IMR-90 (cell line): ENCODE measurements around the gene CENPU. TPM values are rescaled to one million over a fixed set of nuclear protein-coding genes. Genes with fewer than 3 reads are reported as not detected.

Experiments
- ATAC-seq: fragments of 200-7000 bp; cut with Tn5 transposase; 2 replicates; pipeline ENCODE4 v1.9.1; 2020; ENCODE audit warnings: low read depth, mild to moderate bottlenecking, moderate library complexity
- BruUV-seq: library from RNA; stranded (reverse); fragments of 400-500 nt; replicated peaks from 2 replicates; lab custom pipeline; 2021; lab: Mats Ljungman, UMichigan
- CTCF ChIA-PET: fragments of 300-600 bp; formaldehyde crosslinking; extraction: SDS; loops from one replicate; lab custom pipeline; 2021; ENCODE audit warnings: antibody characterized with exemption; lab: Yijun Ruan, JAX
- POLR2A ChIA-PET: fragments of 300-600 bp; sonication (Branson Sonifier 250); formaldehyde crosslinking; loops from one replicate; lab custom pipeline; 2022; ENCODE audit warnings: antibody characterized with exemption; ENCODE audit not compliant: unreplicated experiment; lab: Charles Lee
- DNase-seq: peaks from one replicate; pipeline ENCODE4 v3.0.0; 2013
- H2AFZ ChIP-seq: replicated peaks from 2 replicates; pipeline ENCODE3; 2013; ENCODE audit warnings: low read length, mild to moderate bottlenecking; ENCODE audit not compliant: poor library complexity
- H2AK5ac ChIP-seq: 2 replicates; pipeline ENCODE4 v1.6.1; 2013; ENCODE audit warnings: low read depth, low read length, inconsistent platforms
- H2AK9ac ChIP-seq: replicated peaks from 2 replicates; pipeline ENCODE3; 2013; ENCODE audit warnings: mild to moderate bottlenecking, low read depth, low read length, moderate library complexity; ENCODE audit not compliant: poor library complexity
- H2BK120ac ChIP-seq: 2 replicates; pipeline ENCODE4 v1.6.1; 2013; ENCODE audit warnings: low read depth, low read length, inconsistent platforms
- H2BK15ac ChIP-seq: 3 replicates; pipeline ENCODE4 v1.6.1; 2013; ENCODE audit warnings: low read depth, low read length, inconsistent platforms
- H2BK20ac ChIP-seq: 2 replicates; pipeline ENCODE4 v1.6.1; 2013; ENCODE audit warnings: low read depth, mild to moderate bottlenecking, inconsistent platforms, low read length, moderate library complexity
- H2BK5ac ChIP-seq: 2 replicates; pipeline ENCODE4 v1.6.1; 2013; ENCODE audit warnings: mild to moderate bottlenecking, low read depth, low read length, inconsistent platforms; ENCODE audit not compliant: poor library complexity, severe bottlenecking
- H3K14ac ChIP-seq: replicated peaks from 2 replicates; pipeline ENCODE4 v1.6.1; 2013; ENCODE audit warnings: low read depth, low read length, inconsistent platforms
- H3K18ac ChIP-seq: 2 replicates; pipeline ENCODE4 v1.6.1; 2013; ENCODE audit warnings: low read depth, low read length, control low read depth
- H3K23ac ChIP-seq: 2 replicates; pipeline ENCODE4 v1.6.1; 2013; ENCODE audit warnings: low read depth, low read length, inconsistent platforms
- H3K27ac ChIP-seq: 2 replicates; pipeline ENCODE4 v1.5.1; 2013; ENCODE audit warnings: mild to moderate bottlenecking, control low read depth, low read length; ENCODE audit not compliant: insufficient read depth
- H3K27me3 ChIP-seq: 2 replicates; pipeline ENCODE4 v1.6.1; 2013; ENCODE audit warnings: low read length; ENCODE audit not compliant: control insufficient read depth, insufficient read depth
- H3K36me3 ChIP-seq: 2 replicates; pipeline ENCODE4 v1.6.1; 2013; ENCODE audit warnings: low read length, mixed read lengths; ENCODE audit not compliant: control insufficient read depth, insufficient read depth
- H3K4ac ChIP-seq: 2 replicates; pipeline ENCODE4 v1.6.1; 2013; ENCODE audit warnings: low read depth, low read length, inconsistent platforms
- H3K4me1 ChIP-seq: 2 replicates; pipeline ENCODE4 v1.6.1; 2013; ENCODE audit warnings: low read length, mixed read lengths; ENCODE audit not compliant: control insufficient read depth, insufficient read depth
- H3K4me2 ChIP-seq: 2 replicates; pipeline ENCODE4 v1.6.1; 2013; ENCODE audit warnings: low read depth, mild to moderate bottlenecking, control low read depth, low read length, moderate library complexity
- H3K4me3 ChIP-seq: 2 replicates; pipeline ENCODE4 v1.5.1; 2013; ENCODE audit warnings: low read depth, mild to moderate bottlenecking, control low read depth, low read length, moderate library complexity; ENCODE audit not compliant: insufficient read depth
- H3K56ac ChIP-seq: 2 replicates; pipeline ENCODE4 v1.6.1; 2013; ENCODE audit warnings: low read length, inconsistent platforms; ENCODE audit not compliant: insufficient read depth; ENCODE audit errors: extremely low read depth
- H3K79me1 ChIP-seq, 2 experiments: 2 replicates each; pipeline ENCODE4 v1.6.1; 2013; ENCODE audit warnings: low read length in 2 of 2, inconsistent platforms in 1 of 2, low read depth in 1 of 2
- H3K9ac ChIP-seq: 2 replicates; pipeline ENCODE4 v1.6.1; 2013; ENCODE audit warnings: low read depth, low read length, control low read depth
- H3K9me1 ChIP-seq: 2 replicates; pipeline ENCODE4 v1.6.1; 2013; ENCODE audit warnings: low read length, inconsistent platforms; ENCODE audit not compliant: insufficient read depth
- H3K9me3 ChIP-seq: 2 replicates; pipeline ENCODE4 v1.6.1; 2013; ENCODE audit warnings: low read length; ENCODE audit not compliant: control insufficient read depth, insufficient read depth
- H4K20me1 ChIP-seq: 2 replicates; pipeline ENCODE4 v1.6.1; 2013; ENCODE audit warnings: low read length, inconsistent platforms; ENCODE audit not compliant: insufficient read depth
- H4K5ac ChIP-seq: 2 replicates; pipeline ENCODE4 v1.6.1; 2013; ENCODE audit warnings: mild to moderate bottlenecking, low read depth, low read length, control low read depth
- H4K8ac ChIP-seq, 2 experiments: 2 replicates each; pipeline ENCODE4 v1.6.1; 2013; ENCODE audit warnings: low read depth in 2 of 2, low read length in 2 of 2, control low read depth in 1 of 2, inconsistent platforms in 1 of 2
- H4K91ac ChIP-seq: 2 replicates; pipeline ENCODE4 v1.6.1; 2013; ENCODE audit warnings: low read depth, low read length, inconsistent platforms; ENCODE audit not compliant: insufficient read depth
- BHLHE40 ChIP-seq: fragments of 150-350 bp; IDR thresholded peaks from 2 replicates; pipeline ENCODE4 v1.6.1; 2016; ENCODE audit warnings: mild to moderate bottlenecking, low read depth, low read length
- CEBPB ChIP-seq: IDR thresholded peaks from 2 replicates; pipeline ENCODE4 v1.6.1; 2012; ENCODE audit warnings: low read depth, low read length, improper control_type of control experiment
- CHD1 ChIP-seq: IDR thresholded peaks from 2 replicates; pipeline ENCODE4 v1.6.1; 2012; ENCODE audit warnings: low read depth, low read length, improper control_type of control experiment
- FOS ChIP-seq: fragments of 150-350 bp; IDR thresholded peaks from 2 replicates; pipeline ENCODE4 v1.6.1; 2016; ENCODE audit warnings: low read depth, low read length
- MAFK ChIP-seq: IDR thresholded peaks from 2 replicates; pipeline ENCODE4 v1.6.1; 2012; ENCODE audit warnings: low read depth, low read length, improper control_type of control experiment
- MAZ ChIP-seq: IDR thresholded peaks from 2 replicates; pipeline ENCODE4 v1.6.1; 2012; ENCODE audit warnings: low read depth, mild to moderate bottlenecking, low read length, improper control_type of control experiment, moderate library complexity, borderline replicate concordance
- MXI1 ChIP-seq: IDR thresholded peaks from 2 replicates; pipeline ENCODE4 v1.6.1; 2012; ENCODE audit warnings: low read depth, mild to moderate bottlenecking, low read length, moderate library complexity, borderline replicate concordance
- NFE2L2 ChIP-seq: fragments of 150-350 bp; IDR thresholded peaks from 2 replicates; pipeline ENCODE4 v1.6.1; 2016; ENCODE audit warnings: low read depth, mild to moderate bottlenecking, low read length
- POLR2A ChIP-seq: IDR thresholded peaks from 2 replicates; pipeline ENCODE4 v1.6.1; 2012; ENCODE audit warnings: mild to moderate bottlenecking, low read depth, low read length
- RAD21 ChIP-seq: IDR thresholded peaks from 2 replicates; pipeline ENCODE4 v1.6.1; 2012; ENCODE audit warnings: low read length, improper control_type of control experiment
- RCOR1 ChIP-seq: IDR thresholded peaks from 2 replicates; pipeline ENCODE4 v1.6.1; 2012; ENCODE audit warnings: mild to moderate bottlenecking, low read length, improper control_type of control experiment; ENCODE audit not compliant: insufficient replicate concordance
- RFX5 ChIP-seq: IDR thresholded peaks from 2 replicates; pipeline ENCODE4 v1.8.0; 2012; ENCODE audit warnings: low read depth, mild to moderate bottlenecking, low read length, moderate library complexity
- SMC3 ChIP-seq: fragments of 150-350 bp; IDR thresholded peaks from 2 replicates; pipeline ENCODE4 v1.6.1; 2016; ENCODE audit warnings: low read depth, mild to moderate bottlenecking, antibody characterized with exemption, low read length, moderate library complexity
- WGBS, 2 experiments: methylation state at CpG; one replicate each; pipeline versions ENCODE4 v1.1.5 to v1.1.7; 2013; ENCODE audit warnings: missing lambda C conversion rate in 2 of 2; ENCODE audit not compliant: insufficient read length in 1 of 2; ENCODE audit errors: extremely low coverage in 2 of 2; 5-methylcytosine and 5-hydroxymethylcytosine counted together
- dilution Hi-C: fragments of 300-500 bp; cut with HindIII; formaldehyde crosslinking; loops from one replicate; pipeline ENCODE4 v1.14.3; 2018; ENCODE audit warnings: low sequenced_read_pairs; ENCODE audit not compliant: unreplicated experiment
- in situ Hi-C: fragments of 300-500 bp; cut with MboI; formaldehyde crosslinking; loops from 3 replicates; pipeline ENCODE4 v1.14.3; 2019; ENCODE audit warnings: low sequenced_read_pairs, inconsistent platforms, mixed read lengths
- intact Hi-C: fragments of 100-400 bp; cut with micrococcal nuclease; formaldehyde crosslinking; loops from 2 replicates; pipeline ENCODE4 v1.10.0; 2022
- polyA plus RNA-seq, 3 experiments: library from polyadenylated mRNA; depleted of rRNA; stranded (reverse); fragments of >200 nt; gene quantifications; 2 replicates each; pipeline ENCODE4 v1.2.3, GENCODE V29; 2012; ENCODE audit warnings: low replicate concordance in 1 of 3
- total RNA-seq: library from RNA; depleted of rRNA; stranded (reverse); fragments of >200 nt; gene quantifications from 2 replicates; pipeline ENCODE4 v1.2.3, GENCODE V29; 2012
- TF ChIP-seq, protein P1 (sequence below): conservative IDR thresholded peaks from 2 replicates; pipeline ENCODE4 v1.5.1; 2012; ENCODE audit warnings: mild to moderate bottlenecking, low read depth, low read length, improper control_type of control experiment
- TF ChIP-seq, protein P2 (sequence below): fragments of 150-350 bp; IDR thresholded peaks from 2 replicates; pipeline ENCODE4 v1.6.1; 2017; ENCODE audit warnings: mild to moderate bottlenecking, antibody characterized with exemption, low read length, low read depth

Gene CENPU
- total and polyA plus RNA-seq, 2 of the 4 experiments (the other 2 are of a cell fraction): 13.6 to 14.6 TPM

DNA sequence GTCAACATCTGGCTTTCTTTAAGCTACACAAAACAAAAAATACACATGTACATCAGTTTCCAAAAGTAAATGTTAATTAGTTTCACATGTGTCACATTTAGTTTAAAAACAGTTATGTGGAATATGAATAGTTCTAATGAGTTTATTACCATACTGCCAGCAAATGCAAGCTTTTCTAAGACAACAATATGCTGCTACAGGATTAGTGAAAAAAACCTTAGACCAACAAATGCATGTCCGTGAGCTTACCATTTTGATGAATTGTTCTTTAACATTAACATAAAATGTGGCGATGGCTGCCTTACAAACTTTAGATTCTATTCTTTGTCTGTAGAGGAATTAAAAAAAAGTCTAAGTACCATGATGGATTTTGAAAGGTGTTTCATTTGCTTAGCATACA is 31.8 kb downstream of the CENPU start:
- H3K4me3 ChIP-seq: no peak overlapping the region
- H3K9me1 ChIP-seq: no peaks in the 10 kb centered on the region
- no peak overlapping the region for H3K4ac ChIP-seq
- no peak overlapping the region for H2AK9ac ChIP-seq
- ATAC-seq (no peak), DNase-seq (no peak)
- no peak overlapping the region for H3K4me2 ChIP-seq
- no peaks in the 10 kb centered on the region for H3K9me3 ChIP-seq
- no peak overlapping the region for H2BK15ac ChIP-seq
- no peak overlapping the region for H3K14ac ChIP-seq
- no peak overlapping the region for H3K56ac ChIP-seq
- no CpG with 5 or more reads among the region's 2 CpGs for WGBS, 2 experiments
- in situ Hi-C loops: no loop called here
- H2BK120ac ChIP-seq: no peak overlapping the region
- no peak overlapping the region for H3K27ac ChIP-seq
- H2AFZ ChIP-seq: no peak overlapping the region
- H2BK20ac ChIP-seq: no peak overlapping the region
- H3K36me3 ChIP-seq: peaks cover 1% of the 10 kb centered on the region; the same call in 1 of the 2 replicates
- dilution Hi-C loops: no loop called here
- H3K18ac ChIP-seq: no peak overlapping the region
- H2AK5ac ChIP-seq: no peak overlapping the region
- H4K8ac ChIP-seq: no peak overlapping the region
- no peaks in the 10 kb centered on the region for H4K20me1 ChIP-seq
- peaks cover 2 to 4% of the 10 kb centered on the region in 2 experiments; a peak in 2 of 4 replicates for H3K79me1 ChIP-seq
- TF ChIP-seq RAD21 (no peak), NFE2L2 (no peak), MAFK (no peak), CEBPB (no peak), RFX5 (no peak), SMC3 (no peak), MAZ (no peak), MXI1 (no peak), BHLHE40 (no peak), FOS (no peak), RCOR1 (no peak), CHD1 (no peak), POLR2A (no peak)
- TF ChIP-seq, protein P1, sequence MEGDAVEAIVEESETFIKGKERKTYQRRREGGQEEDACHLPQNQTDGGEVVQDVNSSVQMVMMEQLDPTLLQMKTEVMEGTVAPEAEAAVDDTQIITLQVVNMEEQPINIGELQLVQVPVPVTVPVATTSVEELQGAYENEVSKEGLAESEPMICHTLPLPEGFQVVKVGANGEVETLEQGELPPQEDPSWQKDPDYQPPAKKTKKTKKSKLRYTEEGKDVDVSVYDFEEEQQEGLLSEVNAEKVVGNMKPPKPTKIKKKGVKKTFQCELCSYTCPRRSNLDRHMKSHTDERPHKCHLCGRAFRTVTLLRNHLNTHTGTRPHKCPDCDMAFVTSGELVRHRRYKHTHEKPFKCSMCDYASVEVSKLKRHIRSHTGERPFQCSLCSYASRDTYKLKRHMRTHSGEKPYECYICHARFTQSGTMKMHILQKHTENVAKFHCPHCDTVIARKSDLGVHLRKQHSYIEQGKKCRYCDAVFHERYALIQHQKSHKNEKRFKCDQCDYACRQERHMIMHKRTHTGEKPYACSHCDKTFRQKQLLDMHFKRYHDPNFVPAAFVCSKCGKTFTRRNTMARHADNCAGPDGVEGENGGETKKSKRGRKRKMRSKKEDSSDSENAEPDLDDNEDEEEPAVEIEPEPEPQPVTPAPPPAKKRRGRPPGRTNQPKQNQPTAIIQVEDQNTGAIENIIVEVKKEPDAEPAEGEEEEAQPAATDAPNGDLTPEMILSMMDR: no peak
- TF ChIP-seq, protein P2, sequence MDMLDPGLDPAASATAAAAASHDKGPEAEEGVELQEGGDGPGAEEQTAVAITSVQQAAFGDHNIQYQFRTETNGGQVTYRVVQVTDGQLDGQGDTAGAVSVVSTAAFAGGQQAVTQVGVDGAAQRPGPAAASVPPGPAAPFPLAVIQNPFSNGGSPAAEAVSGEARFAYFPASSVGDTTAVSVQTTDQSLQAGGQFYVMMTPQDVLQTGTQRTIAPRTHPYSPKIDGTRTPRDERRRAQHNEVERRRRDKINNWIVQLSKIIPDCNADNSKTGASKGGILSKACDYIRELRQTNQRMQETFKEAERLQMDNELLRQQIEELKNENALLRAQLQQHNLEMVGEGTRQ: no peak
- ChIA-PET CTCF (no interaction called here), POLR2A (no interaction called here)
- H3K27me3 ChIP-seq: no peaks in the 10 kb centered on the region
- H4K91ac ChIP-seq: no peak overlapping the region
- H2BK5ac ChIP-seq: no peak overlapping the region
- intact Hi-C loops: no loop called here
- BruUV-seq: no TSS peak
- no peak overlapping the region for H4K5ac ChIP-seq
- H3K4me1 ChIP-seq: peaks cover 4% of the 10 kb centered on the region
- H3K9ac ChIP-seq: no peak overlapping the region
- H3K23ac ChIP-seq: no peak overlapping the region
